ENCODE measurements around the gene POLE2. TPM values are rescaled to one million over a fixed set of nuclear protein-coding genes. Genes with fewer than 3 reads are reported as not detected.

Gene POLE2
- total RNA-seq, 4 donors from 2014 or later = 3.2 to 8.4 (median 4.6) TPM

GRCh38 chr14:49653508-49653907, 34.5 kb downstream of the POLE2 start:
- no peak for DNase-seq (ENCODE audit: low spot score in 2 of 2)
- Histone ChIP-seq H3K27me3 (no peaks in the 10 kb centered on the region), H3K4me1 (no peaks in the 10 kb centered on the region), H3K36me3 (peaks cover 3% of the 10 kb centered on the region), H3K4me3 (no peak overlapping the region), H3K9me3 (no peaks in the 10 kb centered on the region), H3K27ac (no peak overlapping the region)
- 96% methylated on average over 6 of the region's 6 CpGs for WGBS
- TF ChIP-seq CTCF (IDR thresholded peaks at IDR 0.05) = no peak

- no peak overlapping the region for H3K27ac ChIP-seq
- no peaks in the 10 kb centered on the region for H3K9me3 ChIP-seq
- no peaks in the 10 kb centered on the region for H3K27me3 ChIP-seq
Measured at GRCh38 chr14:49642163-49642562, 45.9 kb downstream of the POLE2 start.

GRCh38 chr14:49641697-49642129, 46.3 kb downstream of the POLE2 start:
- no peak overlapping the region for H3K4me3 ChIP-seq
- H3K36me3 ChIP-seq = no peaks in the 10 kb centered on the region
- no peak overlapping the region for H3K27ac ChIP-seq
- WGBS = 76% methylated on average over 8 of the region's 8 CpGs
- TF ChIP-seq POLR2AphosphoS5 (IDR thresholded peaks at IDR 0.05) (no peak), EP300 (IDR thresholded peaks at IDR 0.05) (no peak), CTCF (IDR thresholded peaks at IDR 0.05) (no peak), POLR2A (IDR thresholded peaks at IDR 0.05) (no peak)
- peaks cover 11% of the 10 kb centered on the region for H3K4me1 ChIP-seq
- no peaks in the 10 kb centered on the region for H3K9me3 ChIP-seq
- DNase-seq (ENCODE audit: low spot score in 2 of 2) = no peak
- H3K27me3 ChIP-seq = no peaks in the 10 kb centered on the region

More at GRCh38 chr14:49642163-49642562, 45.9 kb downstream of the POLE2 start:
- TF ChIP-seq EP300 (IDR thresholded peaks at IDR 0.05) = no peak
- TF ChIP-seq CTCF (IDR thresholded peaks at IDR 0.05) = no peak
- TF ChIP-seq POLR2A (IDR thresholded peaks at IDR 0.05) = no peak
- TF ChIP-seq POLR2AphosphoS5 (IDR thresholded peaks at IDR 0.05) = no peak
- no peak overlapping the region for H3K4me3 ChIP-seq
- DNase-seq (ENCODE audit: low spot score in 2 of 2) = no peak
- no peaks in the 10 kb centered on the region for H3K36me3 ChIP-seq
- H3K4me1 ChIP-seq = peaks cover 10% of the 10 kb centered on the region

GRCh38 chr14:49640540-49641417, 47.2 kb downstream of the POLE2 start:
- TF ChIP-seq POLR2AphosphoS5 (IDR thresholded peaks at IDR 0.05) (no peak), CTCF (IDR thresholded peaks at IDR 0.05) (no peak), POLR2A (IDR thresholded peaks at IDR 0.05) (no peak), EP300 (IDR thresholded peaks at IDR 0.05) (no peak)
- 89% methylated on average over 7 of the region's 7 CpGs for WGBS
- no peaks in the 10 kb centered on the region for H3K9me3 ChIP-seq
- H3K27ac ChIP-seq = no peak overlapping the region
- DNase-seq (ENCODE audit: low spot score in 2 of 2) = no peak
- no peak overlapping the region for H3K4me3 ChIP-seq
- peaks cover 17% of the 10 kb centered on the region for H3K4me1 ChIP-seq
- H3K36me3 ChIP-seq = no peaks in the 10 kb centered on the region
- H3K27me3 ChIP-seq = no peaks in the 10 kb centered on the region

- Histone ChIP-seq H3K4me3 (no peak overlapping the region), H3K9me3 (no peaks in the 10 kb centered on the region), H3K27me3 (no peaks in the 10 kb centered on the region), H3K4me1 (peaks cover 25% of the 10 kb centered on the region), H3K36me3 (no peaks in the 10 kb centered on the region), H3K27ac (no peak overlapping the region)
- DNase-seq (ENCODE audit: low spot score in 2 of 2) = no peak
- no peak for TF ChIP-seq POLR2A (IDR thresholded peaks at IDR 0.05)
- TF ChIP-seq EP300 (IDR thresholded peaks at IDR 0.05) = no peak
- no peak for TF ChIP-seq CTCF (IDR thresholded peaks at IDR 0.05)
- no peak for TF ChIP-seq POLR2AphosphoS5 (IDR thresholded peaks at IDR 0.05)
- WGBS = 79% methylated on average over 3 of the region's 3 CpGs
Measured at GRCh38 chr14:49637534-49638078, 50.4 kb downstream of the POLE2 start.

Data from suprapubic skin (tissue), 4 donors.